Loucy (cell line): ENCODE results near the gene FKBP8.
A peak's percentile ranks its signal among the peaks of the same experiment; 100 is the strongest.
"Not testable (repeated sequence)": the region's sequence is repeated elsewhere in the genome, so short reads cannot be mapped to it uniquely, and the experiment has no call there.

Experiments
- H2AFZ ChIP-seq: fragments of 200-600 bp; sonication (generic); 2 replicates; pipeline ENCODE4 v1.6.0; 2016; ENCODE audit warnings: antibody characterized with exemption, mild to moderate bottlenecking, low read length, moderate library complexity
- H3F3A ChIP-seq: fragments of 200-600 bp; 2 replicates; pipeline ENCODE4 v1.6.0; 2016; ENCODE audit warnings: antibody characterized with exemption, low read depth, mild to moderate bottlenecking
- H3K27me3 ChIP-seq: fragments of 200-600 bp; sonication (generic); 2 replicates; pipeline ENCODE4 v1.6.1; 2014; ENCODE audit warnings: low read length, mild to moderate bottlenecking; ENCODE audit not compliant: insufficient read depth, poor library complexity, severe bottlenecking
- H3K36me3 ChIP-seq: fragments of 200-600 bp; sonication (generic); 2 replicates; pipeline ENCODE4 v1.6.1; 2016; ENCODE audit warnings: low read length; ENCODE audit not compliant: insufficient read depth
- H3K4me1 ChIP-seq: fragments of 200-600 bp; sonication (generic); 2 replicates; pipeline ENCODE4 v1.5.1; 2014; ENCODE audit warnings: low read length, mild to moderate bottlenecking; ENCODE audit not compliant: insufficient read depth, poor library complexity, severe bottlenecking
- H3K4me2 ChIP-seq: fragments of 200-600 bp; sonication (generic); 2 replicates; pipeline ENCODE4 v1.6.0; 2014; ENCODE audit warnings: antibody characterized with exemption, low read length, low read depth, mild to moderate bottlenecking; ENCODE audit not compliant: poor library complexity, severe bottlenecking
- H3K4me3 ChIP-seq: fragments of 200-600 bp; sonication (generic); 2 replicates; pipeline ENCODE4 v1.5.1; 2014; ENCODE audit warnings: low read length, mild to moderate bottlenecking, mixed read lengths; ENCODE audit not compliant: poor library complexity, severe bottlenecking
- H3K79me2 ChIP-seq: fragments of 200-600 bp; sonication (generic); 2 replicates; pipeline ENCODE4 v1.6.1; 2014; ENCODE audit warnings: low read length; ENCODE audit not compliant: insufficient read depth
- H3K9ac ChIP-seq: fragments of 200-600 bp; sonication (generic); 2 replicates; pipeline ENCODE4 v1.6.0; 2014; ENCODE audit warnings: mild to moderate bottlenecking, low read depth, low read length, moderate library complexity; ENCODE audit not compliant: poor library complexity, severe bottlenecking
- H3K9me2 ChIP-seq: fragments of 200-600 bp; sonication (generic); replicated peaks from 2 replicates; pipeline ENCODE4 v1.6.1; 2016; ENCODE audit warnings: low read depth, low read length, mixed read lengths
- H3K9me3 ChIP-seq: fragments of 200-600 bp; sonication (generic); 2 replicates; pipeline ENCODE4 v1.6.1; 2014; ENCODE audit warnings: mild to moderate bottlenecking, antibody characterized with exemption, low read length, low read depth; ENCODE audit not compliant: insufficient read depth
- H4K20me1 ChIP-seq: fragments of 200-600 bp; sonication (generic); 2 replicates; pipeline ENCODE4 v1.6.0; 2014; ENCODE audit warnings: antibody characterized with exemption, low read length, mild to moderate bottlenecking; ENCODE audit not compliant: insufficient read depth, poor library complexity, severe bottlenecking
- CTCF ChIP-seq: fragments of 200-600 bp; sonication (generic); conservative IDR thresholded peaks from 2 replicates; pipeline ENCODE4 v1.5.1; 2014; ENCODE audit warnings: mild to moderate bottlenecking, antibody characterized with exemption, low read length
- EZH2phosphoT487 ChIP-seq: fragments of 200-600 bp; IDR thresholded peaks from 2 replicates; pipeline ENCODE4 v1.6.1; 2018; ENCODE audit warnings: antibody characterized with exemption, mild to moderate bottlenecking, moderate library complexity, borderline replicate concordance

Gene FKBP8

GRCh38 chr19:18523841-18524240 is 19.5 kb downstream of the FKBP8 start:
- Histone ChIP-seq H3K4me3 (no peak overlapping the region), H3F3A (no peaks in the 10 kb centered on the region), H2AFZ (no peak overlapping the region), H3K9ac (no peak overlapping the region), H3K36me3 (no peaks in the 10 kb centered on the region), H3K9me3 (no peaks in the 10 kb centered on the region), H3K4me1 (peaks cover 6% of the 10 kb centered on the region), H3K9me2 (no peaks in the 10 kb centered on the region), H4K20me1 (peaks cover 18% of the 10 kb centered on the region), H3K79me2 (peaks cover 30% of the 10 kb centered on the region), H3K27me3 (no peaks in the 10 kb centered on the region), H3K4me2 (no peak overlapping the region)
- TF ChIP-seq CTCF, result no peak
- TF ChIP-seq EZH2phosphoT487, result no peak

GRCh38 chr19:18522862-18523440 is 20.4 kb downstream of the FKBP8 start:
- not testable (repeated sequence) for H3F3A ChIP-seq, H3K36me3 ChIP-seq, H3K27me3 ChIP-seq, H3K9me3 ChIP-seq, H3K9me2 ChIP-seq
- Histone ChIP-seq H2AFZ (peak overlapping the region; percentile 82; the same call in 1 of the 2 replicates), H4K20me1 (peaks cover 18% of the 10 kb centered on the region), H3K4me1 (peaks cover 11% of the 10 kb centered on the region), H3K4me2 (peak overlapping the region; percentile 47), H3K4me3 (peak overlapping the region; percentile 66), H3K9ac (peak overlapping the region; percentile 9), H3K79me2 (peaks cover 39% of the 10 kb centered on the region)
- TF ChIP-seq CTCF, result 0 out of 2 replicates have a peak, but pooled peaks have one; percentile 18

GRCh38 chr19:18522124-18522861 is 21.1 kb downstream of the FKBP8 start:
- Histone ChIP-seq H3K9ac (peak overlapping the region; percentile 93), H3K9me2 (no peaks in the 10 kb centered on the region), H3K4me1 (peaks cover 12% of the 10 kb centered on the region), H3K79me2 (peaks cover 45% of the 10 kb centered on the region), H2AFZ (peak overlapping the region; percentile 82; the same call in 1 of the 2 replicates), H3K27me3 (no peaks in the 10 kb centered on the region), H3K36me3 (no peaks in the 10 kb centered on the region), H4K20me1 (peaks cover 23% of the 10 kb centered on the region), H3F3A (no peaks in the 10 kb centered on the region), H3K4me3 (peak overlapping the region; percentile 76), H3K4me2 (peak overlapping the region; percentile 47), H3K9me3 (no peaks in the 10 kb centered on the region)
- TF ChIP-seq CTCF (no peak), EZH2phosphoT487 (no peak)
